SH-SY5Y (cell line): ENCODE results near the gene NF1.

ENCODE experiments used
- GATA2 ChIP-seq: IDR thresholded peaks from 2 replicates; pipeline ENCODE4 v1.6.1; 2011; ENCODE audit warnings: mild to moderate bottlenecking, low read depth, low read length
- GATA3 ChIP-seq: IDR thresholded peaks from 2 replicates; pipeline ENCODE4 v1.6.1; 2011; ENCODE audit warnings: low read depth, mild to moderate bottlenecking, low read length, moderate library complexity

DNA sequence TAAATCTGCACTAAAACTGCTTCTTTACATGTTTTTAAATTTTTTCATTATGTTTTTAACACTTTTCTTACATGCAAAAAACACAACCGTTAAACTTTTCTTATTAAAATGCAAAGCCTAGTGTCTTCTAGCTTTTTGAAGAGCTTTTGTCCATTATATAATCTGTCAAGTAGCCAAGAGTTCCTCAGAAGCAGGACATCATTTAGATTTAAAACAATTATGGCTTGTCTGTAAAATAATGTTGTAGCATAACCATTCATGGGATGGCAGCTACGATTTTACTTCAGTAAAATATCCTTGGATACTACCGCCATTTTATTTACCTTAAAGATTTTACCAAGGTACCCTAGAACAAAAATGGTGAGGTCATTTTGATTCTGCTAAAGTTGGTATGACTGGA lies 199.5 kb downstream of the NF1 start:
- TF ChIP-seq GATA3 = no peak
- TF ChIP-seq GATA2 = no peak
